HEK293 (cell line): ENCODE data around the gene HK3.

ENCODE experiments used
- CTCF ChIA-PET: fragments of 350-600 bp; formaldehyde crosslinking; extraction: SDS; loops from one replicate; lab custom pipeline; 2021; ENCODE audit warnings: antibody characterized with exemption; lab: Yijun Ruan, JAX
- POLR2A ChIA-PET: fragments of 300-600 bp; formaldehyde crosslinking; extraction: SDS; loops from one replicate; lab custom pipeline; 2020; ENCODE audit warnings: antibody characterized with exemption, inconsistent platforms; lab: Yijun Ruan, JAX
- H3K27ac ChIP-seq: fragments of 200-500 bp; sonication (Bioruptor generic); 2 replicates; pipeline ENCODE4 v1.5.1; 2014; ENCODE audit warnings: low read depth, low read length, control low read depth, inconsistent platforms; ENCODE audit errors: extremely low read depth
- H3K36me3 ChIP-seq, 2 experiments: fragments of 200-500 bp in 1 of 2; sonication (Bioruptor generic) in 1 of 2; 1 replicate in 1 of 2; 2 replicates in 1 of 2; pipeline ENCODE4 v1.5.1; 2014 to 2017; ENCODE audit warnings: inconsistent platforms in 2 of 2, low read length in 2 of 2; ENCODE audit not compliant: control insufficient read depth in 2 of 2, insufficient read depth in 1 of 2
- H3K4me1 ChIP-seq: fragments of 200-500 bp; sonication (Bioruptor generic); 2 replicates; pipeline ENCODE4 v1.5.1; 2014; ENCODE audit warnings: mild to moderate bottlenecking, low read length, inconsistent platforms; ENCODE audit not compliant: control insufficient read depth, insufficient read depth
- H3K4me3 ChIP-seq: 2 replicates; pipeline ENCODE4 v1.5.1; 2011; ENCODE audit warnings: low read depth, mild to moderate bottlenecking, control low read depth, low read length, moderate library complexity
- H3K9me3 ChIP-seq: fragments of 200-500 bp; sonication (Bioruptor generic); 2 replicates; pipeline ENCODE4 v1.5.1; 2014; ENCODE audit warnings: low read depth, low read length, inconsistent platforms; ENCODE audit not compliant: control insufficient read depth, insufficient read depth
- BCL11A ChIP-seq: fragments of 450-650 bp; formaldehyde crosslinking; IDR thresholded peaks from 2 replicates; pipeline ENCODE4 v1.5.1; 2016; ENCODE audit warnings: low read depth, missing biosample characterization, missing genetic modification characterization
- EGR2 ChIP-seq: fragments of 450-650 bp; formaldehyde crosslinking; IDR thresholded peaks from 2 replicates; pipeline ENCODE4 v1.5.1; 2016; ENCODE audit warnings: low read depth, missing biosample characterization, missing genetic modification characterization
- GLIS1 ChIP-seq: fragments of 450-650 bp; formaldehyde crosslinking; IDR thresholded peaks from 2 replicates; pipeline ENCODE4 v1.5.1; 2016; ENCODE audit warnings: missing biosample characterization, missing genetic modification characterization
- GLIS2 ChIP-seq: fragments of 450-650 bp; formaldehyde crosslinking; IDR thresholded peaks from 2 replicates; pipeline ENCODE4 v1.5.1; 2016; ENCODE audit warnings: missing biosample characterization, missing genetic modification characterization
- TRIM28 ChIP-seq: IDR thresholded peaks from 2 replicates; pipeline ENCODE4 v1.6.1; 2011; ENCODE audit warnings: low read length, control low read depth, borderline replicate concordance
- ZBTB1 ChIP-seq: fragments of 450-650 bp; formaldehyde crosslinking; IDR thresholded peaks from 2 replicates; pipeline ENCODE4 v1.5.1; 2016; ENCODE audit warnings: missing biosample characterization, missing genetic modification characterization
- ZBTB49 ChIP-seq: fragments of 450-650 bp; formaldehyde crosslinking; IDR thresholded peaks from 2 replicates; pipeline ENCODE4 v1.5.1; 2016; ENCODE audit warnings: missing biosample characterization, missing genetic modification characterization, low read depth
- ZBTB8A ChIP-seq: fragments of 450-650 bp; formaldehyde crosslinking; IDR thresholded peaks from 2 replicates; pipeline ENCODE4 v1.5.1; 2016; ENCODE audit warnings: missing biosample characterization, missing genetic modification characterization
- ZFHX2 ChIP-seq: fragments of 450-650 bp; formaldehyde crosslinking; conservative IDR thresholded peaks from 2 replicates; pipeline ENCODE4 v1.5.1; 2016; ENCODE audit warnings: missing biosample characterization, missing genetic modification characterization
- ZIC2 ChIP-seq: fragments of 450-650 bp; formaldehyde crosslinking; IDR thresholded peaks from 2 replicates; pipeline ENCODE4 v1.5.1; 2016; ENCODE audit warnings: missing biosample characterization, missing genetic modification characterization
- ZNF16 ChIP-seq: fragments of 450-650 bp; formaldehyde crosslinking; IDR thresholded peaks from 2 replicates; pipeline ENCODE4 v1.5.1; 2016; ENCODE audit warnings: low read depth, missing biosample characterization, missing genetic modification characterization
- ZNF350 ChIP-seq: fragments of 450-650 bp; formaldehyde crosslinking; IDR thresholded peaks from 2 replicates; pipeline ENCODE4 v1.5.0; 2017; ENCODE audit warnings: missing biosample characterization, mild to moderate bottlenecking, missing genetic modification characterization
- ZNF585B ChIP-seq: fragments of 450-650 bp; formaldehyde crosslinking; IDR thresholded peaks from 2 replicates; pipeline ENCODE4 v1.5.1; 2016; ENCODE audit warnings: missing biosample characterization, missing genetic modification characterization
- TF ChIP-seq, protein P1 (sequence below): fragments of 450-650 bp; formaldehyde crosslinking; IDR thresholded peaks from 2 replicates; pipeline ENCODE4 v1.5.1; 2016; ENCODE audit warnings: missing biosample characterization, missing genetic modification characterization

Gene HK3

GRCh38 chr5:176864755-176865154 lies 34.4 kb downstream of the HK3 start:
- H3K27ac ChIP-seq: no peak overlapping the region
- H3K4me3 ChIP-seq: no peak overlapping the region
- CTCF ChIA-PET: no interaction called here
- no peaks in the 10 kb centered on the region for H3K36me3 ChIP-seq
- POLR2A ChIA-PET: no interaction called here
- no peaks in the 10 kb centered on the region for H3K9me3 ChIP-seq
- H3K4me1 ChIP-seq: no peaks in the 10 kb centered on the region
- no peak for TF ChIP-seq ZNF350 (tag by site-specific recombination)
- no peak for TF ChIP-seq BCL11A (tag by site-specific recombination)
- TF ChIP-seq, protein P1, sequence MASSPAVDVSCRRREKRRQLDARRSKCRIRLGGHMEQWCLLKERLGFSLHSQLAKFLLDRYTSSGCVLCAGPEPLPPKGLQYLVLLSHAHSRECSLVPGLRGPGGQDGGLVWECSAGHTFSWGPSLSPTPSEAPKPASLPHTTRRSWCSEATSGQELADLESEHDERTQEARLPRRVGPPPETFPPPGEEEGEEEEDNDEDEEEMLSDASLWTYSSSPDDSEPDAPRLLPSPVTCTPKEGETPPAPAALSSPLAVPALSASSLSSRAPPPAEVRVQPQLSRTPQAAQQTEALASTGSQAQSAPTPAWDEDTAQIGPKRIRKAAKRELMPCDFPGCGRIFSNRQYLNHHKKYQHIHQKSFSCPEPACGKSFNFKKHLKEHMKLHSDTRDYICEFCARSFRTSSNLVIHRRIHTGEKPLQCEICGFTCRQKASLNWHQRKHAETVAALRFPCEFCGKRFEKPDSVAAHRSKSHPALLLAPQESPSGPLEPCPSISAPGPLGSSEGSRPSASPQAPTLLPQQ (tag by site-specific recombination): no peak
- TF ChIP-seq ZNF585B (tag by site-specific recombination): no peak
- no peak for TF ChIP-seq ZNF16 (tag by site-specific recombination)
- TF ChIP-seq TRIM28: no peak

- TF ChIP-seq ZBTB8A (tag by site-specific recombination) (no peak), EGR2 (tag by site-specific recombination) (peak; percentile 38; the same call in 1 of the 2 replicates), ZBTB49 (tag by site-specific recombination) (no peak), ZFHX2 (tag by site-specific recombination) (peak; percentile 74)
These were observed 35.4 kb downstream of the HK3 start for GRCh38 chr5:176863765-176864098.

GRCh38 chr5:176863041-176863764 lies 35.9 kb downstream of the HK3 start:
- ChIA-PET POLR2A (no interaction called here), CTCF (interaction anchor here (1.2 kb wide), 1 partner anchor 36 kb away, joined by 4 read pairs; no protein-coding TSS in a partner anchor)
- Histone ChIP-seq H3K36me3 (no peaks in the 10 kb centered on the region), H3K4me3 (no peak overlapping the region), H3K27ac (no peak overlapping the region), H3K9me3 (no peaks in the 10 kb centered on the region), H3K4me1 (no peaks in the 10 kb centered on the region)
- peak; percentile 86 for TF ChIP-seq ZIC2 (tag by site-specific recombination)
- peak; percentile 46 for TF ChIP-seq GLIS2 (tag by site-specific recombination)
- peak; percentile 39; the same call in 1 of the 2 replicates for TF ChIP-seq EGR2 (tag by site-specific recombination)
- TF ChIP-seq GLIS1 (tag by site-specific recombination): peak; percentile 90
- no peak for TF ChIP-seq ZBTB1

More at GRCh38 chr5:176863765-176864098, 35.4 kb downstream of the HK3 start:
- POLR2A ChIA-PET: no interaction called here
- no peak overlapping the region for H3K4me3 ChIP-seq
- H3K4me1 ChIP-seq: no peaks in the 10 kb centered on the region
- CTCF ChIA-PET: interaction anchor here (1.2 kb wide), 1 partner anchor 36 kb away, joined by 4 read pairs; no protein-coding TSS in a partner anchor
- H3K27ac ChIP-seq: no peak overlapping the region
- H3K9me3 ChIP-seq: no peaks in the 10 kb centered on the region
- H3K36me3 ChIP-seq: no peaks in the 10 kb centered on the region
